GM12865 (cell line): ENCODE results near the gene SLC27A4.

ENCODE experiments used
- DNase-seq: peaks from one replicate; pipeline ENCODE4 v3.0.0; 2010; ENCODE audit warnings: low read depth
- H3K4me3 ChIP-seq: 2 replicates; pipeline ENCODE4 v1.5.1; 2011; ENCODE audit warnings: mild to moderate bottlenecking, low read depth, low read length, control low read depth
- CTCF ChIP-seq: IDR thresholded peaks from 2 replicates; pipeline ENCODE4 v1.5.1; 2011; ENCODE audit warnings: low read length, control low read depth, low read depth, inconsistent platforms; ENCODE audit not compliant: insufficient read depth; ENCODE audit errors: missing control alignments

The SLC27A4 gene

DNA sequence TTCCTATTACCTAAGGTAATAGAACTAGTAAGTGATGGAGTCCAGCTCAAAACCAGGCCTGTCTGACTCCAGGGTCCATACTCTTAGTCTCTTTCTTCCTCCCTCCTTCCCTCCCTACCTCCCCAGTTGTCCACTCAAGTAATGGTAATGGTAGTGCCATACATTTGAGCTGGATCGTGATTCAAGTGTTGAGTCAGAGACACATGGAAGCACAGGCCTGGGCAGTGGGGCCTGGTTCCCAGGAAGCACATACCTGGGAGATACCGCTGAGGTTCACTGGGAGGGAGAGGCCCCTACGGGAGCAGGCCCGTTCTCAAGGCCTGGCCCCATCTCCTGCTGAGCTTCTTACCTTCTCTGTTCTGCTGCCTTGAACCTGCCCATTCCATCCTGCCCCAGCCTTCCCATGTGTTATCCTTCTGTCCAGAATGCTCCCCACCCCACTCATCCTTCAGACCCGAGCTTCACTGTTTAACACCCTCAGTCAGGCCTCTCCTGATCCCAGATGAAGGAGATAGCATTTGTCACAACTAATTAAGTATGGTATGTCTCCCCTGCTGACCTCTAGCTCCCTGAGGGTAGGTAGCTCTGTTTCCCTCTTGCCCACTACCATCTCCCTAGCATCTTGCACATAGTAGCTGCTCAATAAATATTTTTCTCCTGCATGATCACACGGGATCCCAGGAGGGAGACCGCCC is 44.6 kb downstream of the SLC27A4 start:
- TF ChIP-seq CTCF, result no peak
- H3K4me3 ChIP-seq, result no peak overlapping the region
- no peak for DNase-seq

DNA sequence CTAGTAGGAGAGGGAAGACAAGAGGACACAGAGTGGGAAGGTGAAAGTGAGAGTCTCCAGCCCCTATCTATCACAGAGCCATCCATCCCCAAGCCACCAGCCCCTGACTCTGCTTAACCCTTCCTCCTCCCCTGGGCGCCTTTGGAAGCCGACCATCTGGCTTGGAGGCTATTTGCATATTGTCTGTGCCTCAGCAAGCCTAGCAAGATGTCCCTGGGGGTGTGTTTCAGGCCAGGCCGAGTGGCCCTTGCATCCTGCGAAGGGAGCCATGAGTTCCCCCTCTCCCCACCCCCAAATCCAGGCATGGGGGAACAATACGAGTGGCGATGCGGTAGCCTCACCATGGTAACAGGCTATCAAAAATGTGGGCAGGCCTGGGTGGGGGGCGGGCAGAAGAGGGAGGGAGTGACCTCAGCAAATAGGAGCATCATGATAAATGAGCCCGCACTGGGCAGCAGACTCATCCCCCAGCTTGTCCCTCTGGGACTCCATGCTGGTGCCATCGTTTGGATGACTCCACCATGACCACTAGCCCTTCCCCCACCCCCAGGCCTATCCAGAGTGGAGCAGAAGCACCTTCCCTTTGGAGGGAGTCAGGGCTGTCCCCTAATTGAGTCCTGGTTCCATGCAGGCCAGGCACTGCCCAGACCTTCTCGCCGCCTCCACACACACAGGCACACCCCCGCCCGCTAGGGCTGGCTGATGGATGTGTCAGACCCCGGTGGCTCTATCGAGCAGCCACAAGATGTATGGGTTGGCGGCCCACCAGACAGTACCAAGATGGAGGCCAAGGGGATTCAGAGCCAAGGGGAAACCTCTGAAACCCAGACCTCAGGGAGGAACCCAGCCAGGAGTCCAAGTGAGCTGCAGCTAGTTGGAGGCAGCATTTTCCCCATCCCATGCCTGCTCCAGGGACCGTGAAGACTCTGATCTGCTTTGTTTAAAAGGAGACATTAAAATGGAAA is 45.5 kb downstream of the SLC27A4 start:
- no peak overlapping the region for H3K4me3 ChIP-seq
- no peak for TF ChIP-seq CTCF
- no peak for DNase-seq

DNA sequence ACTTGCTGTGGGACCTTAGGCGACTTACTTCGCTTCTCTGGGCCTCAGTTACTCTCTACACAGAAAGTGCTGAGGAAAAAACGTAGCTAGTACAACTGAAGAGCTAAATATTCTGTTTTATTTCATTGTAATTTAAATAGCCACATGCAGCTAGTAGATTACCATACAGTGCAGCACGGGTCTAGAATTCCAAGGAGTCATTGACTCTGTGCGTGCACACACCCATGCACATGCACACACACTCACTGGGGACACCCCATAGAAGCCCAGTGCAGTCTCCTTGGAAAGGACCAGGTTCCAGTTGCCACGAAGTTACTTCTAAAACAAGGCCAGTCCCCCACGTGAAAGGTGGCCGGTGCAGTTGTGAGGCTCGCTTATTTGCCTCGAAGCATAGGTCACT is 47.8 kb downstream of the SLC27A4 start:
- no peak for TF ChIP-seq CTCF
- DNase-seq, result no peak
- H3K4me3 ChIP-seq, result no peak overlapping the region

- no peak for TF ChIP-seq CTCF
- no peak for DNase-seq
- no peak overlapping the region for H3K4me3 ChIP-seq
Observed at GRCh38 chr9:128389395-128390149, 49.2 kb downstream of the SLC27A4 start.

DNA sequence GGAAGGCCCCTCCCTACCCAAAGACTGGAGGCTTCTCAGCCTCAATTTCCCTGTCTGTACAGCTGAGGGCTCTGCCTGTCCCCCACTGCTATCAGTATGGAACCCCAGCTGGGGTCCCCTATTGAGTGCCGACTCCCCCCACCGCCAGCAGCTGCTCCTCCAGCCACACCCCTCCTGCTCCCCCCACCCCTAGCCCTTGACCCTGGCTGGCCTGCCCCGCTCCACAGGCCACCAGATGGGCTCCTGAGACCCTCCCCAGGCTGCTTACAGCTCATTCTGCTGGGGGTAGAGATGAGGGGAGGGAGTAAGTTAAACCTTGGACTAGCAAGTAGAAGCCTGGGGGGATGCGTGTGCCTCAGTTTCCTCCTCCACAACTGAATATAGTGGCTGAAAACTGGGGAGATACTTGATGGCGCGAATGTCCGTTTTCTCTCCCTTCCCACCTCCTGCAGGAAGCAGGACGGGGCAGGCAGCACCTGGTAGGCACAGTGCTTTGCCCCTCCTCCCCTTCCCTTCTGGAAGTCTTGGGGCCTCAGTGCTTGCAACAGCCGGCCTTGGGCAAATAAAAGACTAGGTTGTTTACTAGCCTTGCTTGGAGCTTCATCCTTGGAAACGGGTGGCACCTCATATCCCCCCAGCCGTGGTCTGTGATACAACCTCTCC is 50.0 kb downstream of the SLC27A4 start:
- no peak for DNase-seq
- no peak for TF ChIP-seq CTCF
- H3K4me3 ChIP-seq, result no peak overlapping the region
